LNCAP (cell line): ENCODE results near the gene OTOP3.

Experiments used
- TF ChIP-seq, protein P1 (sequence below): fragments of 450-650 bp; IDR thresholded peaks from 2 replicates; pipeline ENCODE4 v1.5.1; 2017; ENCODE audit warnings: mild to moderate bottlenecking

OTOP3 gene

DNA sequence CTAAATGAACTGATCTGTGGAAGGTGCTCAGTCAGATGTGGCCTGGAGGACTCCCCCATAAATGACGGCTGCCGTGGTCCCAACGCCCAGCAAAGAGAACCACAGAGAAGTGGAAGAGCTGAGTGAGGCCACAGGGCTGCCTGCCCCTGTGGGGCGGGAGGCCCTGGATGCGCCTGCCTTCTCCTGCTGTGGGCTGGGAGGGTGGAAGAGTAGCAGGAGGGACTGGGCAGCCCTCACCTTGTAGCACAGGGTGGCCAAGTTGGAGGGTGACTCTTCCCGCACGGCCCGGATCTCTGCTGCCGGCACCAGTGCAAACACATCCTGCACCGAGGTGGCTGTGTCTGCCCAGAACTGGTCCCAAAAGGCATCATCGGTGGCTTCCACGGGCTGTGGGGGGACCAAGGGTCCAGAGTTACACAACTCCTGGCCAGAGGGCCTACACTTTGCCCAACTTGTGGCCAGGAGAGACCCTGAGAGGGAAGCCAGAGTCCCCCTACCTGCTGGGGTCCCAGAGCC lies 28.6 kb downstream of the OTOP3 start:
- TF ChIP-seq, protein P1, sequence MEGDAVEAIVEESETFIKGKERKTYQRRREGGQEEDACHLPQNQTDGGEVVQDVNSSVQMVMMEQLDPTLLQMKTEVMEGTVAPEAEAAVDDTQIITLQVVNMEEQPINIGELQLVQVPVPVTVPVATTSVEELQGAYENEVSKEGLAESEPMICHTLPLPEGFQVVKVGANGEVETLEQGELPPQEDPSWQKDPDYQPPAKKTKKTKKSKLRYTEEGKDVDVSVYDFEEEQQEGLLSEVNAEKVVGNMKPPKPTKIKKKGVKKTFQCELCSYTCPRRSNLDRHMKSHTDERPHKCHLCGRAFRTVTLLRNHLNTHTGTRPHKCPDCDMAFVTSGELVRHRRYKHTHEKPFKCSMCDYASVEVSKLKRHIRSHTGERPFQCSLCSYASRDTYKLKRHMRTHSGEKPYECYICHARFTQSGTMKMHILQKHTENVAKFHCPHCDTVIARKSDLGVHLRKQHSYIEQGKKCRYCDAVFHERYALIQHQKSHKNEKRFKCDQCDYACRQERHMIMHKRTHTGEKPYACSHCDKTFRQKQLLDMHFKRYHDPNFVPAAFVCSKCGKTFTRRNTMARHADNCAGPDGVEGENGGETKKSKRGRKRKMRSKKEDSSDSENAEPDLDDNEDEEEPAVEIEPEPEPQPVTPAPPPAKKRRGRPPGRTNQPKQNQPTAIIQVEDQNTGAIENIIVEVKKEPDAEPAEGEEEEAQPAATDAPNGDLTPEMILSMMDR = no peak

DNA sequence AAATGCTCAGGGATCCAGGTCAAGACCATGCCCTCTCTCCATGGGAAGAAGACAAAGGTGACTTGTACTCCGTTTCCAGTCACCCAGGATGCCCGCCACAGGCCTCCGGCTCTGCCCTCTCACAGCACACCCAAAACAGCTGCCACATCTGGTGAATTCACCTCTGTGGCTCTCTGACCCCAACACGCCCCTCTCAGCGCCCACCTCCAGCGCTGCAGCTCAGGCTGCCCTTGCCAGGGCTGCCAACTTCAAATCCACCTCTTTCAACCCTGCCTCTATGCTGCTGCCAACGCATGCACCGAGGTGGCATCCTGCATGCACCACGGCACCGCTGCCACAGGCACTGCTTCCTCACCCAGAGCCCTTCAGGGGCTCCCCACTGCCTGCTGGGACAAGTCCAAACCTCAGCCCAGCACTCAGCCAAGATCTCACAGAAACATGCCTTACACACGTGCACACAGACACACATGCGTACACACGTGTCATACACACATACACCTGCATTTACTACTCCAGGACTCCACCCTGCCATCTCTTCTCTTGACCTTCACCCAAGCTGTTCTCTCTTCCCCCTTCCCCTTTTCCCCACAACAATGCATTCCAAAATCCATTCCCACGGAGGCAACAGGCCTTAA lies 29.4 kb downstream of the OTOP3 start:
- TF ChIP-seq, protein P1 = no peak

DNA sequence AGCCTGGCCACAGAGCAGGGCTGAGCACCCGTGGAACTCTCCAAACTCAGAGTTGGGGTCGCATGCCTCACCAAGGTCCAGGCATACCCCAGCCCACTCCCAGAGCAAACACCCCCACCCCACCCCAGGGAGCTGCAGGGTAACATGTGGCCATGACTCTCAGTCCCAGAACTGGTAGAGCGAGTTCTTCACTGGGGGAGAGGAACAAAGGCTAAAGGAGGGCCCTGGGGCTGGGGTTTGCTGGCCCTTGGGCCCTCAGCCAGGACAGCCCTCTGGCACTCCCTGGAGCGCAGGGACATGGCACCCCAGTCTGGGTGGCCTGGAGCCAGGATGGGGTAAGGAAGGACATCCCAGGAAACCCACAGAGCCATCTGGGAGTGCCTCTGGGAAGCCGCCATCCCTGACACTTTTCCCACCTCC lies 32.7 kb downstream of the OTOP3 start:
- TF ChIP-seq, protein P1 = no peak

DNA sequence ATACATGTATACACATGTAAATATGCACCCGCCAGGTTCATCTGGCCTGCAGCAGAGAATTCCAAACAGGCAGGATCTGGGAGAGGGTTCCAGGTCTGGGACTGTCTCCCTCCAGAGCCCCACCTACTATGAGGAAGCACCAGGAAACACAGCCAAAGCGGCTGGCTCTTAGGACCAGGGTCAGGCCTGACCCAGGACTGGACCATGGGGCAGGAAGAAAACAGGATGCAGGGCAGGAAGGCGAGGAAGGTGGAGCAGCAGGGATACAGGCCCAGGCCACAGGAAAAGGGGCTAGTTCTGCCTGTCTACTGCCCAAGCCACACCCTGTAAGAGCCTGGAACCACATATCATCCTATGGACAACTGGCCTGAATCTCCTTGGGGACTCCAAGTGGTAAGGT lies 34.7 kb downstream of the OTOP3 start:
- TF ChIP-seq, protein P1 = no peak

DNA sequence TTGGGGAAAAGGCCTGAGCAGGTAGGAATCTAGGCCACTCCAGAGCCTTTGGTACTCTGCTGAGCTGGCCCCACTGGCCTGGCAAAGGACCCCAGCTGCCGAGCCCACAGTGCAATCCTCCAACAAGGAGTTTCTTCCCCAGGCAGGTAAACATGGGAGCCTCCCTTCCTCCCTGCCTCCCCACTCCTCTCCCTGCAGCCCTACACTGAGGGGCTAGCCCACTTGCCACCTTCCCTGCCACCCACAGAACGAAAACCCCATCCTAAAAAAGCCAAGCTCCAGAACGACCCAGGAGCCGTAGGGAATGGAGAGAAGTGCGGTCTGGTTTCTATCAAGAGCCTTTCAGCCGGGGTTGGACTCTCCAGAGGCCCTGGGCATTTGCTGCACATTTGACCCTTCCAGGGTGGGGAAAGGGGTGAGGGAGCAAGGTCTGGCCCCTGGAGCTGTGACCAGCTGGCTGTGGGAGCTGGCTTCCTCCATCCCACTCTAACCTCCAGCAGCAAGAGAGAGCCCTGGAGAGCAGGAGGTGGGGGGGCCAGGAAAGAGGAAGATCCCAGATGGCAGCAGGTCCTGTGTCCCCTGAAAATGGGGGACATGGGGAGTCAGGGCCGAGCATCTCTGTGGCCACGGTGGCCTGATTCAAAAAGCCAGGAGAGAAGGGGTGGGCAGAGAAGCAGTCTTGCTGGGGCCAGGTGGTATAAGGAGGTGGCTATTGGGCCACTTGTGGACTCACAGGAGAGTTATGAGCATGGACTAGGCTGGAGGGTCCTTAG lies 35.6 kb downstream of the OTOP3 start:
- TF ChIP-seq, protein P1 = no peak

DNA sequence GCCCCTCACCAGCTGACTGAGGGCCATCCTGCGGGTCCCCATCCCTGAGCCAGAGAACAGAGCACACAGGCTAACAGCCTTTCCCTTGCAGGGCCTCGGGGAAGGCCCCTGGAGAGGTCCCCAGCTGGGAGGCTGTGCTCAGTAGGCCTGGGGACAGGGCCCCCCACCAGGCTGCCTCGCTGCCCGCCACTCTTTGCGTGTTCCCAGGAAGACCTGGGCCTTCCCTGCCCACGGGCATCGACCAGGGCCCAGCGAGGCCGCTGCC lies 36.1 kb downstream of the OTOP3 start:
- TF ChIP-seq, protein P1 = no peak

DNA sequence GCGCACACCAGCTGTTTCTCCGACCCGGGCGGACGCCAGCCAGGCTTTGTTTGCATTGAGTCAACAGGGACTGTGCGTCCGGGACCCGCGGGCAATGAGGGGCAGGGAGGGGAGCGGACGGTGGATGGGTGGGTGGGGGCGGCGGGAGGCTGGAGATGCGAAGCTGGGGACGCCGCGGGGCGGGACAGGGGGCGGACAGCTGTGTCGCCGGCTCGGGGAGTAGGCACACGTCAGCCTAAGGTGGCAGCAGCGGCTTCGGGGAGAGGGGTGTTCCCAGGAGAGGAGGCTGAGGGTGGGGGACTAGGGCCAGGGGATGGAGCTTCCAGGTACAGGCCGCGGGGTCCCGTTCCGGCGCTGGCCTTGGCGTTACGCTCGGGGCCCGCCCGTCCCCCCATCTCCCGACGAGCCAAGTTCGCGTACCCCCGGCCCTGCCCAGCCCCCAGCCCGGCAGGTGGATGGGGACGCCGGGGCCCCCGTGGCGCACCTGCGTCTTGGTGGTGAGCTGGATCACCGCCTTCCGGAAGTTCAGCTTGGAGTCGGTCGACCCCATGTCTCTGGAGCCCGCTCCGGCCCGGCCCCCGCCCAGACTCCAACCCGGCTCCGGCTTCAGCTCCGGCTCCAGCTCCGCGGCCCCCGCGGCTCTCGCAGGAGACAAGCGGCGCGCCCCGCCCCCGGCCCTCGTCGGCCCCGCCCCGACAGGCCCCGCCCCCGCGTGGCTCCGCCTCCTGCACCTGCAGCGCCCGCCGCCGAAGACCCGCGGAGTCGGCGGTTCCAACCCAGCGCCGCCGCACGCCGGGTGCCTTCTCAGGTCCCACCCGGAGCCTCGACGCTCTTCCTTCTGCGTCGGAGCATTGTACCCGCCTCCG lies 36.6 kb downstream of the OTOP3 start, which contains the start of gene HID1:
TSS of gene HID1 (minus strand) at position 653 of the 866 bp plus-strand sequence. CDS start at position 550, 103 bp downstream.
- TF ChIP-seq, protein P1 = no peak
